Endodermal cell (in vitro differentiated cells): Measurements from ENCODE around the gene KANSL1L. TPM values are rescaled to one million over a fixed set of nuclear protein-coding genes. Genes with fewer than 3 reads are reported as not detected.

Source experiments
- DNase-seq: peaks from one replicate; pipeline ENCODE4 v3.0.0-alpha.2; 2017
- H3K27ac ChIP-seq: 2 replicates; pipeline ENCODE4 v1.5.1; 2013; ENCODE audit warnings: mild to moderate bottlenecking, low read depth, low read length, moderate library complexity
- H3K27me3 ChIP-seq: 2 replicates; pipeline ENCODE4 v1.6.1; 2013; ENCODE audit warnings: mild to moderate bottlenecking, low read length, moderate library complexity; ENCODE audit not compliant: insufficient read depth, control insufficient read depth, poor library complexity, severe bottlenecking
- H3K36me3 ChIP-seq: 2 replicates; pipeline ENCODE4 v1.7.0; 2013; ENCODE audit warnings: mild to moderate bottlenecking, low read length, moderate library complexity; ENCODE audit not compliant: control insufficient read depth, insufficient read depth
- H3K4me1 ChIP-seq: one replicate; pipeline ENCODE4 v1.7.0; 2013; ENCODE audit warnings: low read length; ENCODE audit not compliant: control insufficient read depth, insufficient read depth
- H3K4me3 ChIP-seq: 2 replicates; pipeline ENCODE4 v1.5.1; 2013; ENCODE audit warnings: mild to moderate bottlenecking, low read length, moderate library complexity
- H3K9ac ChIP-seq: 2 replicates; pipeline ENCODE4 v1.6.1; 2013; ENCODE audit warnings: mild to moderate bottlenecking, low read length, moderate library complexity; ENCODE audit not compliant: poor library complexity, severe bottlenecking; ENCODE audit errors: extremely low read depth
- H3K9me3 ChIP-seq: 2 replicates; pipeline ENCODE4 v1.6.1; 2013; ENCODE audit warnings: mild to moderate bottlenecking, low read length, moderate library complexity; ENCODE audit not compliant: control insufficient read depth
- H3K27ac Mint-ChIP-seq: 2 replicates; pipeline ENCODE4 v1.8.0; 2020; ENCODE audit warnings: mixed read lengths
- H3K27me3 Mint-ChIP-seq: 2 replicates; pipeline ENCODE4 v1.8.0; 2021; ENCODE audit warnings: mild to moderate bottlenecking, mixed read lengths; ENCODE audit not compliant: insufficient read depth
- H3K36me3 Mint-ChIP-seq: 2 replicates; pipeline ENCODE4 v1.8.0; 2020; ENCODE audit warnings: low read depth, mixed read lengths
- H3K4me1 Mint-ChIP-seq: 2 replicates; pipeline ENCODE4 v1.8.0; 2020; ENCODE audit warnings: mixed read lengths
- H3K4me3 Mint-ChIP-seq: 2 replicates; pipeline ENCODE4 v1.8.0; 2020; ENCODE audit warnings: mild to moderate bottlenecking, moderate library complexity, mixed read lengths
- H3K9me3 Mint-ChIP-seq: 2 replicates; pipeline ENCODE4 v1.8.0; 2020; ENCODE audit warnings: mild to moderate bottlenecking, mixed read lengths
- CTCF ChIP-seq: fragments of 200-600 bp; sonication (generic); conservative IDR thresholded peaks from 2 replicates; pipeline ENCODE4 v1.5.0; 2021; ENCODE audit warnings: antibody characterized with exemption, mild to moderate bottlenecking
- WGBS, 2 experiments: methylation state at CpG; one replicate each; pipeline versions ENCODE4 v1.1.5 to v1.1.7; 2013; ENCODE audit warnings: missing lambda C conversion rate in 2 of 2, mixed read lengths in 1 of 2; ENCODE audit not compliant: insufficient coverage in 1 of 2, insufficient read length in 1 of 2; 5-methylcytosine and 5-hydroxymethylcytosine counted together
- total RNA-seq, 2 donors: library from RNA; stranded (reverse); fragmentation: NEBNext Ultra II Directional in 1 of 2; extraction: Animal tissue kit (Norgen Biotek cat#: 25700) in 1 of 2; gene quantifications; 2 replicates in 1 of 2; 3 replicates in 1 of 2; pipeline ENCODE4 v1.2.1, GENCODE V29; 2021

KANSL1L gene
- total RNA-seq, 2 donors from 2014 or later: 26.6 to 31.3 TPM

- DNase-seq: no peak
- Histone ChIP-seq H3K4me3 (no peak overlapping the region), H3K9me3 (no peaks in the 10 kb centered on the region), H3K27ac (no peak overlapping the region), H3K4me1 (peaks cover 12% of the 10 kb centered on the region), H3K36me3 (no peaks in the 10 kb centered on the region), H3K27me3 (peaks cover 14% of the 10 kb centered on the region), H3K9ac (no peak overlapping the region)
- no peaks in the 10 kb centered on the region for H3K36me3 Mint-ChIP-seq
- no peak overlapping the region for H3K27ac Mint-ChIP-seq
- WGBS, 2 experiments: 88 to 95% methylated on average over 2 of the region's 2 CpGs
- H3K27me3 Mint-ChIP-seq: peaks cover 9% of the 10 kb centered on the region
- H3K4me3 Mint-ChIP-seq: no peak overlapping the region
- no peak for TF ChIP-seq CTCF
- H3K9me3 Mint-ChIP-seq: no peaks in the 10 kb centered on the region
- H3K4me1 Mint-ChIP-seq: peaks cover 33% of the 10 kb centered on the region
Observed at GRCh38 chr2:209984291-209984690, 186.9 kb downstream of the KANSL1L start.

GRCh38 chr2:209977386-209978239 lies 193.6 kb downstream of the KANSL1L start:
- Mint-ChIP-seq H3K4me3 (no peak overlapping the region), H3K9me3 (no peaks in the 10 kb centered on the region), H3K4me1 (peaks cover 1% of the 10 kb centered on the region), H3K27me3 (peaks cover 7% of the 10 kb centered on the region), H3K36me3 (no peaks in the 10 kb centered on the region), H3K27ac (no peak overlapping the region)
- H3K4me1 ChIP-seq: no peaks in the 10 kb centered on the region
- 100% methylated on average over 2 of the region's 2 CpGs; no CpG with 5 or more reads in 1 of the 2 experiments for WGBS, 2 experiments
- TF ChIP-seq CTCF: peak; percentile 78
- H3K4me3 ChIP-seq: no peak overlapping the region
- H3K9ac ChIP-seq: no peak overlapping the region
- no peaks in the 10 kb centered on the region for H3K36me3 ChIP-seq
- no peaks in the 10 kb centered on the region for H3K9me3 ChIP-seq
- no peak overlapping the region for H3K27ac ChIP-seq
- DNase-seq: no peak
- no peaks in the 10 kb centered on the region for H3K27me3 ChIP-seq

GRCh38 chr2:209976698-209977385 lies 194.4 kb downstream of the KANSL1L start:
- H3K36me3 ChIP-seq: no peaks in the 10 kb centered on the region
- Mint-ChIP-seq H3K27me3 (peaks cover 10% of the 10 kb centered on the region), H3K27ac (no peak overlapping the region), H3K4me3 (no peak overlapping the region), H3K4me1 (peaks cover 1% of the 10 kb centered on the region), H3K36me3 (no peaks in the 10 kb centered on the region), H3K9me3 (no peaks in the 10 kb centered on the region)
- H3K4me1 ChIP-seq: no peaks in the 10 kb centered on the region
- TF ChIP-seq CTCF: no peak
- H3K4me3 ChIP-seq: no peak overlapping the region
- H3K27me3 ChIP-seq: no peaks in the 10 kb centered on the region
- DNase-seq: no peak
- H3K9me3 ChIP-seq: no peaks in the 10 kb centered on the region
- no peak overlapping the region for H3K27ac ChIP-seq
- H3K9ac ChIP-seq: no peak overlapping the region
- 93 to 96% methylated on average over 6 to 9 of the region's 9 CpGs for WGBS, 2 experiments
